Right lobe of liver (tissue), 4 donors: Measurements from ENCODE around the gene SLC8A1.

Experiments
- CTCF ChIP-seq, 4 donors: fragments of 200-600 bp in 3 of 4; fragments of 450-650 bp in 1 of 4; IDR thresholded peaks; one replicate each; pipeline versions ENCODE4 v1.5.1 to v1.8.0; 2016 to 2022; ENCODE audit warnings: antibody characterized with exemption in 4 of 4, mild to moderate bottlenecking in 2 of 4
- POLR2A ChIP-seq: fragments of 450-650 bp; IDR thresholded peaks from one replicate; pipeline ENCODE4 v1.6.1; 2017; ENCODE audit warnings: antibody characterized with exemption, mild to moderate bottlenecking
- donor health status: DM: no; HTN: no; CAD: no.
- donor health status: DM: no; HTN: no; CAD: no.
- donor health status: DM: no; HTN: yes; CAD: no.

- TF ChIP-seq CTCF (IDR thresholded peaks at IDR 0.05) (no peak), POLR2A (no peak)
Measured at GRCh38 chr2:40432921-40433483, 18.9 kb downstream of the SLC8A1 start.
